Fibroblast of peridontal ligament (primary cell): ENCODE data around the gene PLK1.
"Not testable (repeated sequence)": the region's sequence is repeated elsewhere in the genome, so short reads cannot be mapped to it uniquely, and the experiment has no call there.

Experiments
- DNase-seq: peaks from one replicate; pipeline ENCODE4 v3.0.0-alpha.2; 2010; ENCODE audit errors: extremely low read depth

PLK1 gene

DNA sequence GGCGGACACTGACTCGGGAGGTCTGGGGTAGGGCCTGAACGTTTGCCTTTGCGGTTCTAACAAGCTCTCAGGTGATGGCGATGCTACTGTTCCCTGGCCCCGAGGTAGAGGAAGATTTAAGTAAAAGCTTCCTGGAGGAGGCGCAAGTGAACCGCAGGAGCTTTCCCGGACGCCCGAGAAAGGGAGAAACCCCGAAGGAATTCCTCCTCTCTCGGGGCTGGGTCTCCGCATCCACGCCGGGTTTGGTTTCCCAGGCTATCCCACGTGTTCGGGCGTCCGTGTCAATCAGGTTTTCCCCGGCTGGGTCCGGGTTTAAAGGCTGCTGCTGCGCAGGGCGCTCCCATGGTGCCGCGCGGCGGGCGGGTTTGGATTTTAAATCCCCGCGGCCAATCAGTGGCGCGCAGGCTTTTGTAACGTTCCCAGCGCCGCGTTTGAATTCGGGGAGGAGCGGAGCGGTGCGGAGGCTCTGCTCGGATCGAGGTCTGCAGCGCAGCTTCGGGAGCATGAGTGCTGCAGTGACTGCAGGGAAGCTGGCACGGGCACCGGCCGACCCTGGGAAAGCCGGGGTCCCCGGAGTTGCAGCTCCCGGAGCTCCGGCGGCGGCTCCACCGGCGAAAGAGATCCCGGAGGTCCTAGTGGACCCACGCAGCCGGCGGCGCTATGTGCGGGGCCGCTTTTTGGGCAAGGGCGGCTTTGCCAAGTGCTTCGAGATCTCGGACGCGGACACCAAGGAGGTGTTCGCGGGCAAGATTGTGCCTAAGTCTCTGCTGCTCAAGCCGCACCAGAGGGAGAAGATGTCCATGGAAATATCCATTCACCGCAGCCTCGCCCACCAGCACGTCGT, at the start of gene PLK1:
Gene PLK1 (plus strand): TSS at position 460 of the 844 bp plus-strand sequence. CDS start 44 bp downstream, at position 504.
- DNase-seq, result peak; percentile 67

DNA sequence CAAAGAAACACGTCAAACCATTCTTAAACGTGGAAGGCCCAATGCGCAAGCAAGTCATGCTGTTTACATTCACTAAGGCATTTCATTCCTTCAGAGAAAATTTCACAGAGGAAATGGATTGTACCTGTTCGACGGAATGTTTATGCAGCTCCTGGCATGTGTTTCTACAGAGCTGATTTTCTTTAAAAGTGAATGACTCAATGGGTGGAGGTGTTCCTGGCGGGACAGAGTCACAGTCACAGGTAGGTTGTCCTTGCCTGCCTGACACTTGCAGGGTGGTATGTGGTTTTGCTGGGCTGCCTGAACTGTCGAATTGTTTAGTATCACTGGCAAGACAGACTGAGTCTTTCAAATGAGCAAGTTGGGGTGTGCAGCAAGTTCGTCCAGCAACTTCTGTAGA, 49.2 kb upstream of the PLK1 start:
- DNase-seq, result no peak

GRCh38 chr16:23631874-23632273, 46.8 kb upstream of the PLK1 start:
- not testable (repeated sequence) for DNase-seq

DNA sequence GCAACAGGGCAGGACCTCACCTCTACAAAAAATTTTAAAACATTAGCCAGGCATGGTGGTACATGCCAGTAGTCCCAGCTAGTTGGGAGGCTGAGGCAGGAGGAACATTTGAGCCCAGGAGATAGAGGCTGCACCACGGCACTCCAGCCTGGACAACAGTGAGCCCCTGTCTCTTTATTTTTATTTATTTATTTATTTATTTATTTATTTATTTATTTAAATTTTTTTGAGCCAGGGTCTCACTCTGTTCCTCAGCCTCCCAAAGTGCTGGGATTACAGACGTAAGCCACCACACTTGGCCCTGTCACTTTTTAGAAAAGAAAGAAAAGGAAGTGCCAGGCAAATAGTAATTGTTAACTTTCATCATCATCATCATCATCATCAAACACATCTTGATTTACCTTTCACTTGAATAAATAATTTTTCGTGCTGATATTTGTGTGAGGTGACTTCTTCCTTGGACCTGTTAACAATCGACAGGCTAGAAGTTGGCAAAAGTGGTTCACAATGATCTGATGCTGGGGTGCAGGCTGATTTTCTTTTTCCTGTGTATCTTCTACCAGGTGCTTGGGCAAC, 44.1 kb upstream of the PLK1 start:
- DNase-seq, result no peak

DNA sequence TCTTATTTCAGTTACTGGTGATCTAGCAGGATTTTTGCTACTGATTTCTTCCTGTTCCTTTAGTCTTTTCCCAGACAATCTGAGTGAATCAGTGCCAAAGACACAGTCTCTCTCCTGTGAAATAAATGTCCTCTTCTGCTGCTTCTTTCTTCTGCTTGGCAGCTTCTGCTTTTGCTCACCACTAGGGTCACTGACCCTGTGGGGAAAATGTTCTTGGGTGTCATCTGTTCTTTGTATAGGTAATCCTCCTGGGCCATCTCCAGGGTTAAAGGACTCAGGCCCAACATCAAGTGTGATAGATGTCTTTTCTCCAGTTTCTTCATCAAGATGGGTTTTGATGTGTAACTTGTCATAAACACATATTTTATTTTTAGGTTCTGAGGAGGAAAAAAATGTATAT, 42.7 kb upstream of the PLK1 start:
- no peak for DNase-seq

DNA sequence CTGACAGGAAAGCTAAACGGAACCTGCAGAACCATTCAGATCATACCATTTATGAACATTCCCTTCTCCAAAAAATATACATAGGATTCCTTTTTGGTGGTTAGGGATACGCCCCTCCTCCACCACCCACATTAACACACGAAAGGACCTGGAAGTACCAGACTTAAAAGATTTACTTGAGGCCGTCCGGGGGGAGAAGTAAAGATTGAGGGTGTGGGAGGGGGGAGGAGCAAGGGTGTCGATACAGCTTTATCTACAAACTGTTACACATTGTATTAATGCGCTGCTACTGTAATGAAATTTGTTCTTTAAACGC, 38.1 kb upstream of the PLK1 start:
- no peak for DNase-seq

DNA sequence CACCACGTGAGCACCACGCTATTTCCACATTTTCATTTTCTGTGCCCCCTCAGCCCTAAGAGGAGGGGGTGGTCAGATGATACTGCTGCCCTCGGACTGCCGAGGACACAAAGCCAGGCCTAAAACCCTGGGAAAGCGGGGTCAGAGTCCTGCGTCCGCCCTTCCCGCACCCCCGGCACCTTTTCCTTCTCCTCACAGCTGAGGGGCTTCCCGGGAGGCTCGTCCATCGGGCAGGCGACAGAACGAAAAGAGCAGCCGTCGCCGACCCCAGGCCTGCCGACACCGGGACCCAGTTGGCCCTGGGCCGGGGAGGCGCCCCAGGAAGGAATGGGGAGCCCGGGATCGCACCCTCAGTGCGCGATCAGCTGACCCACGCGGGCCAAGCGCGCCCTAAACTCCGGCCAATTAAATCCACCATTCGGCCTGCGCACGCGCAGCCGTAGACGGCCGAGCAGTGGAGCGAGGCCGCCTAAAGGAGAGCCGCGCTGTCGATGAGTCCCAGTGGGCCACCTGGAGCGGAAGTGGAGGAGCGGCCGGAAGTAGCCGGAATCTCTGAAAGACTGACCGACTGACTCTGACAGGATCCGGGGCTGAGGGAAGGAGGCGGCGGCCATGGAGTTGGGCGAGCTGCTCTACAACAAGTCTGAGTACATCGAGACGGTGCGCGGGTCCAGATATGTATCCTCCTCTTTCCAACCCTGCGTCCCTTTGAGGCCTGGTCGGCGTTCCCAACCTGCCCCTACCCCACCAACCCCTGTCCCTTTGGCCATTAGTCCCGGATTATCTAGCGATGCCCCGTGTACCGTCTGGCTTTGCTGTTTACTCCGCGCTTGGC, 37.5 kb upstream of the PLK1 start, which contains the start of the genes DCTN5 and PALB2:
Gene DCTN5 (plus strand): TSS at position 536 of the 835 bp plus-strand sequence. CDS start 77 bp downstream, at position 613.
Gene PALB2 (minus strand): TSS at position 380 of the 835 bp plus-strand sequence. CDS start 153 bp downstream, at position 227.
- peak; percentile 91 for DNase-seq

DNA sequence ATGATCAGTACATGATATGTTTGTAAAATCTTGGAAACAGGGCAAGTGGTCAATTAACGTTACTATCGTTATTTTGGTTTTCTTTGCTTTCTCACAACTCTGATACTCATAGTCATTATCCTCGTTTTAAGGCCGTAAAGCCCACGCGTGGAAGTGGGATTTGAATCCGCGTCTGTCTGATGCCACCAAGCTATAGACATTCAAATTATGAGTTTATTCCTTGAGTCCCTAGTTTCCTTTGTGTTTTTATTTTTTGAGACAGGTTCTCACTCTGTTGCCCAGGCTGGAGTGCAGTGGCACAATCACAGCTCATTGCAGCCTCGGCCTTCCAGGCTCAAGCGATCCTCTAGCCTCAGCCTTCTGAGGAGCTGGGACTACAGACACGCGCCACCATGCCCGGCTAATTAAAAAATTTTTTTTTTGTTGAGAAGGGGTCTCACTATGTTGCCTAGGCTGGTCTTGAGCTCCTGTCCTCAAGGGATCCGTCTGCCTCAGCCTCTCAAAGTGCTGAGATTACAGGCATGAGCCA, 36.4 kb upstream of the PLK1 start:
- no peak for DNase-seq

DNA sequence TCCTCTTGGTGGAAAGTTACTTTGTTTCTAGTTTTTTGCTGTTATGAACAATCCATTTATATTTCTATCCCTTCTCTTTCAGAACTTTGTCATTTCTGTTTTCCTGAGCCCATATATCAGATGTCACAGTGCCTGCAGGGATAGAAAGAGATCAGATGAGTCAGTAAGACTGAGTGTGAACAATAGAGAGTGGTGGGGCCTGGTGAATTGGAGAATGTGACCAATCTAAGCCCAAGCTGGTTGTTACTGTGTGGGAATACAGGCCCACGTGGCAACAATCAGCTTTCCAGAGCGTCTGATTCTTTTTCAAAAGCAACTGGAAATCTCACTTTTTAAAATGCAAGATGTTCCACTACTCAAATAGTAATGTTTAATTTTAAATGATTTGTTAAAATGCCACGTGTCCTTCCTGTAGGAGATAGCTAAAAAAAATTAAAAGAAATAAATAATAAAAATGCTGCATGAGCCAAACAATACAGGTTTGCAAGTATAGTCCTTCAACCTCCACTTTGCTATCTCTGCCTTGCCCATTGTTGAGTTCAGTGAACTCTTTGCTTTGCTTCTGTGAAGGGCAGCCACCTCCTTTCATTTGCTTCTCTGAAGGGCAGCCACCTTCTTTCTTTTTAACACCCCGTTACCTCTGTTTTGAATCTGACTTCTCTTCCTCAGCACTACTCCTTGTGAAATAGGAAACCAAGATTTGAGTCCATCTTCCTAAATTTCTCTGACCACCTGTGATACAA, 27.8 kb upstream of the PLK1 start:
- no peak for DNase-seq

GRCh38 chr16:23651943-23652468, 26.7 kb upstream of the PLK1 start:
- no peak for DNase-seq

- no peak for DNase-seq
Observed at GRCh38 chr16:23663918-23664317, 14.8 kb upstream of the PLK1 start.

DNA sequence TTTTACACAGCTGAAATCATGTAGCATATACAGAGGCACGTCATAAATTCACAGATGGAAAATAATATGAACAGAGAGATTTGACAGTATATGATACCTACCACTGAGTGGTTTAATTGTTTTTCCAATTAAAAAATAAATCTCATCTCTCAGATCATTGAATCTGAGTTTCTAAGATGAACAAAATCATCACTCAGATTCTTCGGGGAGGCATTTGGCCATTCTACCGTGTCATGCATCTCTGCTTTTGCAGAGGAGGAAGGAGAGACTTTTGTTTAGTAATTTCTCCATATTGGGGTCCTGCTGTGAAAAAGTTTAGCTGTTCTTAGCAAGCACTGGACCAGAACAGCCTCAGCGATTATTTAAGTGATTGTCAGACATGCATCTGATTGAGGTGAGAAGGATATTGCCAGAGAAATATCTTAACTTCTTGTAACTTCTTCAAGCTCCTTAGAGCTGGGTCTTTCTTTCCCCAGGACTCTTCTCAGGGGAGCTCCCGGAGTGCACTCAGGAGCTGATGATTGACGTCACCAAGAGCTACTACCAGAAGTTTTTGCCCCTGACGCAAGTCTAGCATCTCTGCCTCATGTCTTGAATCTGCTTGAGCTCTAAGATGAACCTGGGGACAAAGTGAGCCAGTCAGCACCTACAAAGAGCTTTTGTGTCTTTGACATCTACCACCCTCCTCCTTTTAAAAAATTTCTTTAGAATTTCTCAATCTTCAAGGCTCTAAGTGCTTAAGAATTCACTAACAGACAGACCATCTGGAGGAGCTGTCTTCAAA, 11.9 kb upstream of the PLK1 start:
- no peak for DNase-seq

DNA sequence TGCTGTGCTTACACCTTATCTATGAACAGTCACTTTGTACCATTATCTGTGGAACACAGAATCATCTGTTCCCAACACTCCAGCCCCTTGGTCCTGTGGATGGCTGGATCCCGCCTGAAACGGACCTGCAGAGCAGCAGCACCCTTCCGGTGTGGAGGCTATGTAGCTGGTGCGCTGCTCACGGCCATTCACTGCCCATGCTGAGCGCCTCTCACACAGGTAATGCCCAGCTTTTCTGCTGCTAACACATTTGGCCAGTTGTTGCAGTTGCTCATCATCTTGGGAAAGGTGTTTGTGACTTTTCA, 11.4 kb upstream of the PLK1 start:
- DNase-seq, result no peak

DNA sequence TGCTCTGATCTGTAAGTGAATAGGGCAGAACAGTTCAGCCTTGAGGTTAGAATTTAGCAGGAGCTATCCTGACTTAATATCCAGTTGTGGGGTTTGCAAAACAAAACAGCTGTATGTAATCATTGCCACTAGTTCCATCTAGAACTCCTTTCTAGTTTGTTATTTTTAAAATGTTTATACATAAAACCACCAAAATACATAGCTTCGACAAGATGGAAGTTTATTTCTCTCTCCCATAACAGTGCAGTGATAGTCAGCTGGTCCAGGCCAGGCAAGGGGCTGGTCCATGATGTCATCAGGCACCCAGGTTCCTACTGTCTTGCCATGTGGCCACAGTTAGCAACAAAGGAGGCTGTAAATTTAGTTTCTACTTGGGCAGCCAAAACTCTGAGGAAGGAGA, 10.5 kb upstream of the PLK1 start:
- DNase-seq, result peak; percentile 79

DNA sequence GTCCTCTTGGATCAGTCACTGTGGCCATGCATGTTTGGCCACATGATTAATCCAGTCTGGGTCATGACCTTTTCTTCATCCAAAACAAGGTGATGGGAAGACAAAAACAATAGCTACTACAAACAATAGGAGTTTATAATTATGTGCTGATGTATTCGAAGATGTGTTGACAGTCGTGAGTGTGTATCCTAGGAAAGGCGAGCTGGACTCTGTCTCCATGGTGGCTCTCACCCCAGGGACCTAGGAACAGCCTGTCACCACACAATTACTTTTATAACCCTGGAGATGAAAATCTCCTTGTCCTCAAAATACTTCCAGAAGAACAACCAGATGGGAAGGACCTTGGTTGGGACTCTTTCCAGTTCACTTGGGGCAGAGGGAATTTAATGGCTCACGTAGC, 9.8 kb upstream of the PLK1 start:
- no peak for DNase-seq

GRCh38 chr16:23670137-23670776, 8.4 kb upstream of the PLK1 start:
- peak; percentile 83 for DNase-seq

- no peak for DNase-seq
Observed at GRCh38 chr16:23673971-23674614, 4.6 kb upstream of the PLK1 start.

DNA sequence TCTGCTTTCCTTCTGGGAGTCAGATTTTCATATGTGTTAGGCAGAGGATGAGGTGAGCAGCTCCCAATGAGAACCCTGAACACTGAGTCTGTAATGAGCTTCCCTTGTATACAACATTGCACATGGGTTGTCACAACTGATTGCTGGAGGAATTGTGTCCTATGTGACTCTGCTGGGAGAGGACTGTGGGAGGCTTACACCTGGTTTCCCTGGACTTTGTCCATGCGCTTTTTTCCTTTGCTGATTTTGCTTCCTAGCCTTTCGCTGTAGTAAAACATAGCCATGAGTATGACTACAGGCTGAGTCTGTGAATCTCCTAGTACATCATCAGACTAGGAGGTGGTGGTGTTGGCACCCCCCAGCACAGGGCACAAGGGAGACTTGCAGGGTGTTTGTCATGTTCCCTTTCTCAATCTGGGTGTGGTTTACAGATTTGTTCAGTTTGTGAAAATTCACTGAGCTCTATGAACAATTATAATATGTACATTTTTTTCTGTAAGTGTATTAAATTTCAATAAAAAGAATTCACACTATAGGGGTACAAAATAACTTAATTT, 1.7 kb upstream of the PLK1 start:
- DNase-seq, result no peak

DNA sequence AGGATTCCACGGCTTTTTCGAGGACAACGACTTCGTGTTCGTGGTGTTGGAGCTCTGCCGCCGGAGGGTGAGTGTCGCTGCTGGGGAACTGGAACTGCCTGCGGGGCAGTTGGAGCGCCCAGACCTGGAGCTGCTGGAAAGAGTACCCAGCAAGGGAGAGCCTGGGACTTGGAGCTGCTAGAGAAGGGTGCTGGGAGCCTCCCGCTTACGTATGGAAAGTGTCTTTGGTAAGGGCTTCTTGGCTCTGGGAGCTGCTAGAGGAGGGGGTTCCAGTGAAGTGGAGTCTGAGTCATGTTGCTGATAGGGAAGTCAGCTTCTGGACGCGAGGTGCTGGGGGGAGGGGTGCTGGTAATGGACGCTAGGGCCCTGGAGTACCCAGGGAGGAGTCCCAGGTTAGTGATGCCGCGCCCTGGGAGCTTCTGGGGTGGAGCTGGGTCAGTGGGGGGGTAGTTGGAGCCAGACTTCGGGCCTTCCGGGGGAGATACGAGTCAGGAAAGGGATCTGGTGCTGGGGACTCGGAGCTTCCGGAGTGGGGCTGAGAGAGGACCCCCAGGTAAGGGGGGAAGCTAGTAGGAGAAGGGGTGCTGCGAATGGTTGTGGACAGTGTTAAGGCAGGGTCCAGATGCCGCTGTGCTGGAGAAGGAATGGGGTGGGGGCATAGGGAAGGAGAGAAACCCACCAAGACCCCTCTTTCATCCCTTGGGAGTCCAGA, 741 bp downstream of the PLK1 start:
- DNase-seq, result no peak
